ENCODE results near the gene SREK1.

GRCh38 chr5:66118304-66118703, 25.8 kb upstream of the SREK1 start:
- TF ChIP-seq POLR2A (conservative IDR thresholded peaks at IDR 0.05) (no peak), ZFP1 (CRISPR knock-in tag; IDR thresholded peaks at IDR 0.05) (no peak), MXI1 (IDR thresholded peaks at IDR 0.05; ENCODE audit: low read depth, low read length) (no peak), PRDM10 (IDR thresholded peaks at IDR 0.05; ENCODE audit: partially characterized antibody) (no peak), CHD1 (IDR thresholded peaks at IDR 0.05; ENCODE audit: low read length) (no peak), MAZ (CRISPR knock-in tag; conservative IDR thresholded peaks at IDR 0.05 in 1 of 2, IDR thresholded peaks at IDR 0.05 in 1 of 2) (no peak), FOXP1 (CRISPR knock-in tag; IDR thresholded peaks at IDR 0.05) (no peak), CEBPB (tag; IDR thresholded peaks at IDR 0.05) (no peak)
- TF ChIP-seq, protein P1, sequence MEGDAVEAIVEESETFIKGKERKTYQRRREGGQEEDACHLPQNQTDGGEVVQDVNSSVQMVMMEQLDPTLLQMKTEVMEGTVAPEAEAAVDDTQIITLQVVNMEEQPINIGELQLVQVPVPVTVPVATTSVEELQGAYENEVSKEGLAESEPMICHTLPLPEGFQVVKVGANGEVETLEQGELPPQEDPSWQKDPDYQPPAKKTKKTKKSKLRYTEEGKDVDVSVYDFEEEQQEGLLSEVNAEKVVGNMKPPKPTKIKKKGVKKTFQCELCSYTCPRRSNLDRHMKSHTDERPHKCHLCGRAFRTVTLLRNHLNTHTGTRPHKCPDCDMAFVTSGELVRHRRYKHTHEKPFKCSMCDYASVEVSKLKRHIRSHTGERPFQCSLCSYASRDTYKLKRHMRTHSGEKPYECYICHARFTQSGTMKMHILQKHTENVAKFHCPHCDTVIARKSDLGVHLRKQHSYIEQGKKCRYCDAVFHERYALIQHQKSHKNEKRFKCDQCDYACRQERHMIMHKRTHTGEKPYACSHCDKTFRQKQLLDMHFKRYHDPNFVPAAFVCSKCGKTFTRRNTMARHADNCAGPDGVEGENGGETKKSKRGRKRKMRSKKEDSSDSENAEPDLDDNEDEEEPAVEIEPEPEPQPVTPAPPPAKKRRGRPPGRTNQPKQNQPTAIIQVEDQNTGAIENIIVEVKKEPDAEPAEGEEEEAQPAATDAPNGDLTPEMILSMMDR (IDR thresholded peaks at IDR 0.05 in 2 of 3, conservative IDR thresholded peaks at IDR 0.05 in 1 of 3; ENCODE audit: insufficient read depth in 2 of 3, low read depth in 1 of 3, low read length in 3 of 3), result no peak
